ENCODE measurements around the gene ALDH7A1. TPM values are rescaled to one million over a fixed set of nuclear protein-coding genes. Genes with fewer than 3 reads are reported as not detected.
"Not testable (repeated sequence)": the region's sequence is repeated elsewhere in the genome, so short reads cannot be mapped to it uniquely, and the experiment has no call there.

ALDH7A1 gene
- total RNA-seq (2014; rRNA removed; shearing (Covaris generic)) = 23.3 and 42.4 TPM in 2 replicates

- DNase-seq (ENCODE audit: low spot score) = peak; percentile 94
Measured at GRCh38 chr5:126594748-126595485, at the start of gene ALDH7A1. ALDH7A1 (minus strand) TSS chr5:126595219; CDS start chr5:126595198, 21 bp downstream.

GRCh38 chr5:126641387-126641786 lies 46.4 kb upstream of the ALDH7A1 start:
- no peak for DNase-seq (ENCODE audit: low spot score)

- DNase-seq (ENCODE audit: low spot score) = no peak
Measured at GRCh38 chr5:126640866-126641265, 45.8 kb upstream of the ALDH7A1 start.

GRCh38 chr5:126636956-126637355 lies 41.9 kb upstream of the ALDH7A1 start:
- DNase-seq (ENCODE audit: low spot score) = no peak

GRCh38 chr5:126635585-126635984 lies 40.6 kb upstream of the ALDH7A1 start:
- DNase-seq (ENCODE audit: low spot score) = no peak

- no peak for DNase-seq (ENCODE audit: low spot score)
Measured at GRCh38 chr5:126633552-126633951, 38.5 kb upstream of the ALDH7A1 start.

GRCh38 chr5:126631920-126632319 lies 36.9 kb upstream of the ALDH7A1 start:
- no peak for DNase-seq (ENCODE audit: low spot score)

GRCh38 chr5:126628102-126628501 lies 33.1 kb upstream of the ALDH7A1 start:
- DNase-seq (ENCODE audit: low spot score) = no peak

GRCh38 chr5:126624534-126624933 lies 29.5 kb upstream of the ALDH7A1 start:
- peak; percentile 82 for DNase-seq (ENCODE audit: low spot score)

GRCh38 chr5:126619781-126620180 lies 24.8 kb upstream of the ALDH7A1 start:
- DNase-seq (ENCODE audit: low spot score) = no peak

GRCh38 chr5:126617603-126618002 lies 22.6 kb upstream of the ALDH7A1 start:
- DNase-seq (ENCODE audit: low spot score) = not testable (repeated sequence)

- no peak for DNase-seq (ENCODE audit: low spot score)
Measured at GRCh38 chr5:126615286-126615685, 20.3 kb upstream of the ALDH7A1 start.

GRCh38 chr5:126613941-126614592 lies 19.0 kb upstream of the ALDH7A1 start:
- DNase-seq (ENCODE audit: low spot score) = no peak

GRCh38 chr5:126610616-126611015 lies 15.6 kb upstream of the ALDH7A1 start:
- no peak for DNase-seq (ENCODE audit: low spot score)

- no peak for DNase-seq (ENCODE audit: low spot score)
Measured at GRCh38 chr5:126610160-126610559, 15.1 kb upstream of the ALDH7A1 start.

- no peak for DNase-seq (ENCODE audit: low spot score)
Measured at GRCh38 chr5:126605525-126605924, 10.5 kb upstream of the ALDH7A1 start.

- DNase-seq (ENCODE audit: low spot score) = no peak
Measured at GRCh38 chr5:126603402-126603991, 8.5 kb upstream of the ALDH7A1 start.

GRCh38 chr5:126600631-126601511 lies 5.9 kb upstream of the ALDH7A1 start, which contains the start of gene PHAX:
PHAX (plus strand) TSS chr5:126600947; CDS start chr5:126600963, 16 bp downstream.
- DNase-seq (ENCODE audit: low spot score) = peak; percentile 73

GRCh38 chr5:126599971-126600630 lies 5.1 kb upstream of the ALDH7A1 start:
- not testable (repeated sequence) for DNase-seq (ENCODE audit: low spot score)

GRCh38 chr5:126599499-126599898 lies 4.5 kb upstream of the ALDH7A1 start:
- no peak for DNase-seq (ENCODE audit: low spot score)

GRCh38 chr5:126597156-126597555 lies 2.1 kb upstream of the ALDH7A1 start:
- peak; percentile 32 for DNase-seq (ENCODE audit: low spot score)

Measured in A172 (cell line).